Right lung (tissue), 5 donors: Measurements from ENCODE around the gene RAB31. TPM values are rescaled to one million over a fixed set of nuclear protein-coding genes. Genes with fewer than 3 reads are reported as not detected.

ENCODE experiments used
- DNase-seq, 2 donors: peaks; one replicate each; pipeline ENCODE4 v3.0.0-alpha.2; 2013
- polyA plus RNA-seq, 5 donors: library from polyadenylated mRNA; unstranded; fragments of 120-200 nt; gene quantifications; one replicate each; pipeline versions ENCODE4 v1.2.1 to v1.2.3, GENCODE V29; 2013; ENCODE audit warnings: inconsistent platforms in 1 of 5, low replicate concordance in 1 of 5; ENCODE audit not compliant: insufficient read length in 5 of 5, insufficient read depth in 1 of 5

RAB31 gene
- polyA plus RNA-seq, 5 donors, result 31.2 to 40.6 (median 33.1) TPM

- DNase-seq, result no peak
These were observed 1.9 kb downstream of the RAB31 start for GRCh38 chr18:9710037-9710436.

GRCh38 chr18:9711361-9712129, 3.4 kb downstream of the RAB31 start:
- DNase-seq, result no peak

- DNase-seq, result no peak
These were observed 4.1 kb downstream of the RAB31 start for GRCh38 chr18:9712130-9712577.

- peak in 1 of 2 donors; percentile 23 for DNase-seq
These were observed 4.5 kb downstream of the RAB31 start for GRCh38 chr18:9712611-9713010.

GRCh38 chr18:9714266-9715087, 6.4 kb downstream of the RAB31 start:
- no peak for DNase-seq

- no peak for DNase-seq
These were observed 6.9 kb downstream of the RAB31 start for GRCh38 chr18:9715088-9715343.

- no peak for DNase-seq
These were observed 8.1 kb downstream of the RAB31 start for GRCh38 chr18:9715978-9716774.

- DNase-seq, result no peak
These were observed 8.9 kb downstream of the RAB31 start for GRCh38 chr18:9716780-9717563.

- no peak for DNase-seq
These were observed 11.4 kb downstream of the RAB31 start for GRCh38 chr18:9719421-9719981.

GRCh38 chr18:9720327-9720726, 12.2 kb downstream of the RAB31 start:
- DNase-seq, result no peak

- DNase-seq, result no peak
These were observed 13.9 kb downstream of the RAB31 start for GRCh38 chr18:9721893-9722550.

- no peak for DNase-seq
These were observed 14.6 kb downstream of the RAB31 start for GRCh38 chr18:9722691-9723090.

GRCh38 chr18:9724797-9725585, 16.9 kb downstream of the RAB31 start:
- DNase-seq, result no peak

- DNase-seq, result no peak
These were observed 18.1 kb downstream of the RAB31 start for GRCh38 chr18:9726175-9726574.

- DNase-seq, result no peak
These were observed 18.8 kb downstream of the RAB31 start for GRCh38 chr18:9726936-9727335.

- DNase-seq, result no peak
These were observed 22.7 kb downstream of the RAB31 start for GRCh38 chr18:9730786-9731185.

- DNase-seq, result no peak
These were observed 23.3 kb downstream of the RAB31 start for GRCh38 chr18:9731380-9731779.

GRCh38 chr18:9732031-9732430, 23.9 kb downstream of the RAB31 start:
- DNase-seq, result no peak

GRCh38 chr18:9734189-9734588, 26.1 kb downstream of the RAB31 start:
- no peak for DNase-seq

- no peak for DNase-seq
These were observed 27.1 kb downstream of the RAB31 start for GRCh38 chr18:9735238-9735637.
